NT2/D1 (cell line): ENCODE data around the gene ZDHHC19.
"Not testable (repeated sequence)": the region's sequence is repeated elsewhere in the genome, so short reads cannot be mapped to it uniquely, and the experiment has no call there.

Experiments
- DNase-seq: peaks from one replicate; pipeline ENCODE4 v3.0.0-alpha.2; 2011; ENCODE audit warnings: low read depth, low spot score
- H3K27me3 ChIP-seq: 2 replicates; pipeline ENCODE4 v1.6.0; 2011; ENCODE audit warnings: mild to moderate bottlenecking; ENCODE audit not compliant: insufficient read length, insufficient read depth
- H3K36me3 ChIP-seq: 2 replicates; pipeline ENCODE4 v1.6.1; 2011; ENCODE audit warnings: mild to moderate bottlenecking, low read length, mixed read lengths; ENCODE audit not compliant: insufficient read depth, insufficient read length
- H3K4me1 ChIP-seq: 2 replicates; pipeline ENCODE4 v1.5.1; 2011; ENCODE audit not compliant: insufficient read depth, insufficient read length
- H3K4me3 ChIP-seq: 2 replicates; pipeline ENCODE4 v1.5.1; 2011; ENCODE audit warnings: low read depth; ENCODE audit not compliant: insufficient read length
- H3K9ac ChIP-seq: 2 replicates; pipeline ENCODE4 v1.6.0; 2011; ENCODE audit warnings: low read depth; ENCODE audit not compliant: insufficient read length
- H3K9me3 ChIP-seq: 2 replicates; pipeline ENCODE4 v1.5.1; 2011; ENCODE audit warnings: mild to moderate bottlenecking, low read length; ENCODE audit not compliant: insufficient read depth
- SUZ12 ChIP-seq: IDR thresholded peaks from 2 replicates; pipeline ENCODE4 v1.6.1; 2011; ENCODE audit not compliant: insufficient read length, insufficient read depth; ENCODE audit errors: extremely low read depth
- YY1 ChIP-seq: IDR thresholded peaks from 2 replicates; pipeline ENCODE4 v1.6.1; 2011; ENCODE audit not compliant: insufficient read length, insufficient read depth
- ZNF274 ChIP-seq: IDR thresholded peaks from 2 replicates; pipeline ENCODE4 v1.6.1; 2011; ENCODE audit warnings: mild to moderate bottlenecking, low read depth, low read length

The ZDHHC19 gene

DNA sequence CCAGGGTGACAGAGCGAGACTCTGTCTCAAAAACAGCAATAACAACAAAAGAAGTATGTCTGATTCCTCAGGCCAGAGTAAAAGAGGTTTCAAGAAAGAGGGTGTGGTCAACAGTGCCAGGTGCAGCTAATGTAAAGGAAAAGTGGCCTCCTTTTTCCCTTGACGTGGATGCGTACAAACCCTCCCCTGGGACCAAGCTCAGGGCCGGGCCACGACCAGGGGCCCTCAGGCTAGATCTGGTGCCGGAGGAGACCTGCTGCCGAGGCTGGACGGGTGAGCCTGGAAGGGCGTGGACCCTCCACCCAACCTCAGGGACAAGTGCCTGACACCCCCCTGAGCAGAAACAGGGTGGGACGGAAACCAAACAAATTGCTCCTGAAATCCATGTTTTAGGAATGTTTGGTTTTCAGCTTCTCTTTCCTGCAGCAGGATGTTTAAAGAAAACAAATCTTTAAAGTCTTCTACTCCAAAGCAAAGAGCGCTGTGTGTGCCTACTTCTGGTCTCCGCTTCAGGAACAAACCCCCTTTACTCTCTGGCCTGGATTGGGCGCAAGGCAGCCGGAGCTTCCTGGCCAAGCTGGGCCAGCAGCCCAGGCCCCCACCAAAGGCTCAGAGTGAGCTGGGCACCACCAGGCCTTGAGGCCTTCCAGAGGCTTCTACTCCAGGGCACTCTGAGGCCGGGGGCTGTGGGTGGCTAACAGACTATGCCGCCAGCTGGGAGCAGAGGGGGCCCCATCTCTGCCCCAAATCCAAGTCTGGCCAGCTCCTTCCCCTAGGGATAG, 21.4 kb downstream of the ZDHHC19 start:
- no peak overlapping the region for H3K4me3 ChIP-seq
- TF ChIP-seq YY1 (no peak), SUZ12 (no peak), ZNF274 (no peak)
- DNase-seq: no peak
- H3K9ac ChIP-seq: no peak overlapping the region
- peaks cover 26% of the 10 kb centered on the region for H3K4me1 ChIP-seq
- H3K9me3 ChIP-seq: no peaks in the 10 kb centered on the region
- no peaks in the 10 kb centered on the region for H3K36me3 ChIP-seq
- no peaks in the 10 kb centered on the region for H3K27me3 ChIP-seq

DNA sequence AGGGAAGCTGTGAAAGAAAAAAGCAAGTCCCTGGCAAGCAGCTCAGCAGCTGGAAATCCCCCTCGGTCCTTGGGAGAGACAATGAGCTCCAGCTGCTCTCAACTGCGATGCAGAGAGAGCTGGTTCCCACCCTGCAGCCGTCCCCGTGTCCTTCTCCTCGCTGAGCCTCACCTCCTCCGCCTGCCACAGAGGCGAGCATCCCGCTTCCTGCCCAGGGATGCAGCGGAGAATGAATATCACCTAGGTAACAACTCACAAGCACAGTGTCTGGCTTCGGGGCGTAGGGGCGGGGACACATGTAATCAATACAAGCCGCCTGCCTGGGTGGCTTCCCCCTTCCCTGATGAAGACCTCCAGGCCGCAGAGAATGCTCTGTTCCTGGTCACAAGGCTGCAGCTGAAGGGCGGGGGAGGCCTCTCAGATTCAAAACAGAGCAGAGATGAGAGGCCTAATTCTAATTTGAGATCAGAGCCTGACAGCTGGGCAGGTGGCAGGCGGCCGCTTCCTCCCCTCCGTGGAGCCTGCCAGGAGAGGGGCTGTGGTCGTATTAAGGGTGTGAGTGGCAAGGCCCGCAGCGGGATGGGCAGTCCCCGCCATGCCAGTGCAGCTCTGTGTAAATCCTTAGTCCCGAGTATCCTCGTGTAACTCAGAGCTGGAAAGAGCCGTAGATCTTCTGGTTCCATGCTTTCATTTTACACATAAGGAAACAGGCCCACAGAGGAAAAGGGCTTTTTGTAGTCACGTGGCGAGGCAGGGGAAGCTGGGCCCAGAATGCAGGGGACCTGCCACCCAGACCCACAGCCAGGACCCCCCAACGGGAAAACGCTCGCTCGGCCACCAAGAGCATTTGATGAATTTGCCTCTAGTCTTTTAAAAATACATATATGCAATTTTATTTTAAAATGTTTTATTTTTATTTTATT, 24.3 kb downstream of the ZDHHC19 start:
- no peaks in the 10 kb centered on the region for H3K9me3 ChIP-seq
- H3K4me1 ChIP-seq: peaks cover 15% of the 10 kb centered on the region
- peak; percentile 85 for DNase-seq
- H3K27me3 ChIP-seq: no peaks in the 10 kb centered on the region
- peak overlapping the region; percentile 2 for H3K9ac ChIP-seq
- no peak for TF ChIP-seq YY1
- TF ChIP-seq ZNF274: no peak
- no peak for TF ChIP-seq SUZ12
- H3K36me3 ChIP-seq: no peaks in the 10 kb centered on the region
- H3K4me3 ChIP-seq: no peak overlapping the region

DNA sequence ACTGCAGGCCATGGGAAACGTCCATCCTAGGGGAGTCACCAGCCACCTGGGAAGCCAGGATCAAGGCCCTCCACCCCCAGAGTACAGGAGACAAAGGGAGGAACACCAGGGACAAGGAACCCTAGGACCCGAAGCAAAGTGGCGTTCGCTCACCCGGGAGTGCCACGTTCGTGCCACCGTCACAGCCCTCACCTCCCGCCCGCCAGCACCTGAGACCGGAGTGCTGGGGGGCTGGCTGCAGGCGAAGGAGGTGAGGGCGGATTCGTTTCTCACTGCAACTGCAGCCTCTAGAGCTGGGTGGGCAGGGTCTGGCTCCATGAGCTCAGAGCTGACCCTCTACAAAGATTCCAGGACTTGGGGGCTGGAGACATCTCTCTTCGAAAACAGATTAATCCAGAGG, 26.3 kb downstream of the ZDHHC19 start:
- Histone ChIP-seq H3K36me3 (no peaks in the 10 kb centered on the region), H3K4me3 (no peak overlapping the region), H3K9ac (no peak overlapping the region), H3K27me3 (no peaks in the 10 kb centered on the region), H3K9me3 (no peaks in the 10 kb centered on the region), H3K4me1 (peaks cover 17% of the 10 kb centered on the region)
- no peak for TF ChIP-seq ZNF274
- TF ChIP-seq YY1: no peak
- no peak for TF ChIP-seq SUZ12
- no peak for DNase-seq

DNA sequence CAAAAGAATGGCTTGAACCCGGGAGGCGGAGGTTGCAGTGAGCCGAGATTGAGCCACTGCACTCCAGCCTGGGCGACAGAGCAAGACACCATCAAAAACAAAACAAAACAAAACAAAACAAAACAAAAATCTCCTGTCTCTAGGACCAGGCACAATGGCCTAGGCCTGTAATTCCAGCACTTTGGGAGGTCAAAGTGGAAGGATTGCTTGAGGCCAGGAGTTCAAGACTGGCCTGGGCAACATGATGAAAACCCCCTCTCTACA, 27.1 kb downstream of the ZDHHC19 start:
- not testable (repeated sequence) for H3K36me3 ChIP-seq, H3K4me3 ChIP-seq, DNase-seq, H3K9me3 ChIP-seq, H3K27me3 ChIP-seq, H3K9ac ChIP-seq
- H3K4me1 ChIP-seq: peaks cover 17% of the 10 kb centered on the region

DNA sequence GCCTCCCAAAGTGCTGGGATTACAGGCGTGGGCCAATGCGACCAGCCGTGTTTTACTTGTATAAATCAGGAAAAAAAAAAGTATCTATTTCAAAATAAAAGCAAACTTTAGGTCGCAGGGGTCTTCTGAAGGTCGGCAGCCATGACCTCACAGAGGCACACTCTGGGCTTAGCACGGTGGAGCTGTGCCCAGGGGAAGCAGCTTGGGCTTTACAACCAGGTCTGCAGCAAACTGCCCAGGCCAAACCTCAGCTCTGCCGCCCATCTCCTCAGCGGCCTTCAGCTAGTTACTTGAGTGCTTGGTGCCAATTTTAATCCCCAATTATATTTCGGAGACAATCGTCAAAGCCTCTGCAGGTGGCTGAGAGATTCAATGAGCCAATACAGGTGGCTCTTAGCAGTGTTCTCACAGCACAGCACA, 30.1 kb downstream of the ZDHHC19 start:
- peak overlapping the region; percentile 36 for H3K9ac ChIP-seq
- no peak overlapping the region for H3K4me3 ChIP-seq
- no peaks in the 10 kb centered on the region for H3K27me3 ChIP-seq
- peaks cover 8% of the 10 kb centered on the region for H3K4me1 ChIP-seq
- DNase-seq: no peak
- no peak for TF ChIP-seq SUZ12
- no peak for TF ChIP-seq ZNF274
- TF ChIP-seq YY1: no peak
- H3K9me3 ChIP-seq: no peaks in the 10 kb centered on the region
- H3K36me3 ChIP-seq: no peaks in the 10 kb centered on the region

DNA sequence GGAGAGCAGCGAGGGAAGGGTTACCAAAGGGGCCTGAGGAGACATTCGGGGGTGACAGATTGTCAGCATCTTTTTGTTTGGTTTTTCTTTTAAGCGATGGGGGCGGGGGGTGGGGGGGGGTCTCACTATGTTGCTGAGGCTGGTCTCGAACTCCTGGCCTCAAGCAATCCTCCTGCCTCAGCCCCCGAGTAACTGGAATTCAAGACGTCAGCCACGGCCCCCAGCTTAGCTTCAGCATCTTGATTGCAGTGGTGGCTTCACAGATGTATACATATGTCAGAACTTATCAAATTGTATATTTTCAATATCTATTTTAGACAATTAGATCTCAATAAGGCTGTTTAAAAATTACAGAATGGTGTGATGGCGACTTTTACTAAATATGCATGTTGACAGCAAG, 30.9 kb downstream of the ZDHHC19 start:
- peaks cover 12% of the 10 kb centered on the region for H3K4me1 ChIP-seq
- H3K9me3 ChIP-seq: no peaks in the 10 kb centered on the region
- no peak overlapping the region for H3K4me3 ChIP-seq
- peak overlapping the region; percentile 77 for H3K9ac ChIP-seq
- no peak for TF ChIP-seq ZNF274
- no peak for TF ChIP-seq SUZ12
- TF ChIP-seq YY1: no peak
- H3K36me3 ChIP-seq: no peaks in the 10 kb centered on the region
- DNase-seq: no peak
- H3K27me3 ChIP-seq: no peaks in the 10 kb centered on the region

DNA sequence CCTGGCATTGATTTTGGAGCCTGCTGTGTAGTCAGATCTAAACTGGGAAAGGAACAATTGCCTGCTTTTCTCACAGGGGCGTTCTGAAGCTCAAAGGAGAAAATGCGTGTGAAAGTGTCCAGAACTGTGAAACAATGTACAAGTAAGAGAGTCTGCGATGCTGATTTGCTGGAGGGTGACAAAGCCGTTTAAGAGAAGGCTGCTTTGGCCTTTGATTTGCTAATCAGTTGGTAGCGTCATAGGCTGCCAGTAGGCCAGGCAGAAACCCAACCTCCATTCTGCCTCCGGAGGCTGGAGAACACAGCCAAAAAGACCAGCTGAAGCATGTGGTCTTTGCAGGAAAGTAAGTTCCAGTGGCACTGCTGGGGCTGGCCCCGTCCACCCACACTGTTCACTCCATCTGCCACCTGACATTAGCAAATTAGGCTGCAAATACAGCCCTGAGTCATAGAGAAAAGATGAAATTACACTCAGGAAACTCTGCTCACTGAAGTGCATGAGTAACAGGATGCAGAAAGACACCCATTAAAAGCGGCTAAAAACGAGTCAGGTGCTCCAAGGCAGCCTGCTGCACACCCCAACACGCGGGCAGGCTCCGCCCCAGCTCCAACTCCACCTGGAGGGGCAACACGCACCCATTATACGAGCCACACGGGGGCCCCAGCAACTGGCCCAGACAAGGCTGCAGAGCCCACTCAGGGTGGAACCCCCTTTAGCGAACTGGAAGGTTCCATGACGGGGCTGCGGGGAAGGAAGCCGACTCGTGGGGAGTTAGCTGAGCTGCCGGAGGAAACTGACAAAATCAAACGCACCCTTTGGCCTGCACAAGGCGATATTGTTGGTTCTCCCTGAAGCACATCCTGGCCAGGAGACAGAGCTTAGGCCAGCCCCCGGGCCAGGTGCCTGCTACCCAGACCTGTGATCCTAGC, 31.6 kb downstream of the ZDHHC19 start:
- TF ChIP-seq SUZ12: no peak
- TF ChIP-seq ZNF274: no peak
- TF ChIP-seq YY1: no peak
- H3K4me1 ChIP-seq: peaks cover 13% of the 10 kb centered on the region
- no peaks in the 10 kb centered on the region for H3K27me3 ChIP-seq
- no peaks in the 10 kb centered on the region for H3K36me3 ChIP-seq
- no peak overlapping the region for H3K4me3 ChIP-seq
- H3K9ac ChIP-seq: peak overlapping the region; percentile 77
- peak; percentile 77 for DNase-seq
- no peaks in the 10 kb centered on the region for H3K9me3 ChIP-seq
